GM21786 (cell line): Measurements from ENCODE around the gene SAMSN1.
"Not testable (repeated sequence)": the region's sequence is repeated elsewhere in the genome, so short reads cannot be mapped to it uniquely, and the experiment has no call there.

Experiments
- ATAC-seq: cut with Tn5 transposase; IDR thresholded peaks from one replicate; pipeline ENCODE4 v1.9.1; 2021; ENCODE audit not compliant: unreplicated experiment

SAMSN1 gene

DNA sequence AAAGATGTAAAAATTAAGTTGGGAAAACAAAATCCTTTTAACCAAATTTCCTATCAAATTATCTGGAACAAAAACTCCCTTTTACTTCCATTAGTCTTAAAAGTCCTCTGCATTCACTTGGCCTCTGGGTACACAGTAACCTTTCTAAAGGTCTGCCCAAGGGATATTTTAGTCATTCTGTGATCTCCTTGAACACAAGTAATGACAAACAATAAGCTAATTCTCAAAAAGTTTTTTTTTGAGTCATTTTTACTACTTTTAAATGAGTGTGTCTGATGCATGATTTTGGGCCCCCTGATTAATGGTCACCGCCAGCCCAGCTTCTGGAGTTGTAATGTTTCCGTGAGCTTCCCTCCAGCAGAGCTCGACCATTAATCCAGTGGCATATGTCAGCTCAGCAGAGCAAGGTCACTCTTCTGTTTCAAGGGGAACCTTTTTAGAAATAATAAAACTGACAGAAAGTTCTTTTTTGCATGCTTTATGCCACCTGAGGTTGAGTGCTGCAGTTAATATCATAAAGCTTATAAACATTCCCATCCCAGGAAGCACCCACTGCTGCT lies 14.3 kb downstream of the SAMSN1 start:
- ATAC-seq: no peak

DNA sequence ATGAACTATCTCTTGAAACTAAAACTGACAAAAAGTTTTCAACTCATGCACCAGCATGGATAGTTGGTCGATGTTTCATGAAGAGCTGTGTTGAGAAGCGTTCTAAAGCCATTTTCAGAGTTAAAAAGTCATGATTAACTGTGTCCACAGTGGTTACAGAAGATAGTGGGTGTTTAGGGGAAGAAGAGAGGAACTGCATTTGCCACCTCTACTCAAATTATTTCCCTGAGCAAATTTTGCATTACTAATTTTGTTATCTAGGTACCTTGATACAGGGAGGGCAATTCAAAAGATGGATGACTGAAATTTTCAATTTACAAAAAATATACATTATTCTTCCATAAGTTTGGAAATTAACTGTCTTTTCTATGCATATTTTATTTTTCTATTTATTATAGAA lies 15.5 kb downstream of the SAMSN1 start:
- ATAC-seq: no peak

DNA sequence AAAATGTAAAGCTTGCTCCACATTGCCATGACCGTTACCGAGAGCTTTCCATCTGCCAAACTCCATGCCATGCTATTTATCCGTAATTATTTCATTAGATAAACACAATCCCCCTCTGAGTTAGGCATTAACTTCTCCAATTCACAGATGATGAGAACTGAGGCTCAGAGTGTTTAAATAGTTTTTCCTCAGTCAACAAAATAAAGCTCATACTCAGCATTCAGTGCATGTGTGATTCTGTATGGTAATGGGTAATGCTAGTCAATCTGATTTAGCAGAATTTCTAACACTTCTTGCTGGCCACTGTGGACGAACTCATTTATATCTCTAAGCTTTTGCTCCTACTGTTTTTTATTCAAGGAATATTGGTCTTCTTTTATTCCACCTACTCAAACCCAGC lies 17.3 kb downstream of the SAMSN1 start:
- ATAC-seq: no peak

GRCh38 chr21:14527696-14528652 lies 18.1 kb downstream of the SAMSN1 start:
- no peak for ATAC-seq

- no peak for ATAC-seq
Observed at GRCh38 chr21:14526836-14527695, 19.0 kb downstream of the SAMSN1 start.

- ATAC-seq: no peak
Observed at GRCh38 chr21:14526199-14526598, 19.9 kb downstream of the SAMSN1 start.

- peak; percentile 80 for ATAC-seq
Observed at GRCh38 chr21:14523234-14523633, 22.9 kb downstream of the SAMSN1 start.

GRCh38 chr21:14522736-14523135 lies 23.4 kb downstream of the SAMSN1 start:
- ATAC-seq: no peak

DNA sequence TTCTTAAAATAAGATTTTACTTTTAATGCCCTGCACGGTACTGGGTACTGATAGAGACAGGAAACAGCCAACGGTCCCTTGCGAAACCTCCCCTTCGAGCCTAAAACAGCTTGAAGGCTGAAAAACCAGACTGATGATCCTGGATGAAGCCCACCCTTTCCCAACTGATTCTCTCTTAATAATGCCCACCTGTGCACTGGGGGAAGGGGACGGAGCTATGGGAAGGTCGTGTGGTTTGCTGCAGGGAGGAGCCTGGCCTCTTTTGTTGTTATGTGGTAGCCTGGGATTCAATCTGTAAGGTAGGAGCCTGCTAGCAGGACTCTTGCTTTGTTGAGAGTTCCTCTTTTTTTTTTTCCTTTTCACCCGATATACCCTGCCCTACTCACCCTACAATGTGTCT lies 25.6 kb downstream of the SAMSN1 start:
- ATAC-seq: peak; percentile 34

DNA sequence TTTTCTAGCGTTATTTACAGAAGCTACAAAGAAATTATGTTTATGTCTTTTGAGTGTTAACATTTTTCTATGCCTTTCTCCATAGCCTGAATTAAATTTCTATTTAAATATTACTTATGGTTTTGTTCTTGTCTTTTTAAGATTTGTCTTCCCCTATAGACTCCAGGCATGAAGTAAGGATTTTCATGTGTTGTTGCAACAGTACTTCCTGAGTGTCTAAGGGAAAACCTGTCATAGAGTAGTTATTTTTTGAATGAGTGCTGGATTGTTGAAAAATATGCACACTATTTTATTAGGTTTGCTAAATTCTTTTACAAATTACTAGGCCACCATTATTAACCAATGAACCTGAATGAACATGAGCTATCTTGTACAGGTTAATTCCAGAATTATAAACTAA lies 27.1 kb downstream of the SAMSN1 start:
- ATAC-seq: no peak

DNA sequence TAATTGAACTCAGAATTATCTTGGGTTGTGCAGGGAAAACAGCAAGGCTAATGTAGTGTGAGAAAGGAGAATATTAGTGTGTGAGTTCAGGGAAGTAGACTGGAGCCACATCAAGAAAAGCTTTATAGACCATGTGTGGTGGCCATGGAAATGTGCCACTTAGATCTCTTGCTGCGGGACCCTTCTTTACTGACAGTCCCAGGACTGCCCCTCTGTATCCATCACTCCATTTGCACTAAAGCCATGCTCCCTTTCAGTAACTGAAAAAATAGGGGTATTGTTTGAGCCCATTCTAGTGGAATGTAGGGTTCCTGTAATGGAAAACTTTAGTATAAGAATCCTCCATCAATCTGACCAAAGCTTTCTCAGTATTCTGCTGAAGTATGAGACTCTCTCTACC lies 32.3 kb downstream of the SAMSN1 start:
- ATAC-seq: no peak

DNA sequence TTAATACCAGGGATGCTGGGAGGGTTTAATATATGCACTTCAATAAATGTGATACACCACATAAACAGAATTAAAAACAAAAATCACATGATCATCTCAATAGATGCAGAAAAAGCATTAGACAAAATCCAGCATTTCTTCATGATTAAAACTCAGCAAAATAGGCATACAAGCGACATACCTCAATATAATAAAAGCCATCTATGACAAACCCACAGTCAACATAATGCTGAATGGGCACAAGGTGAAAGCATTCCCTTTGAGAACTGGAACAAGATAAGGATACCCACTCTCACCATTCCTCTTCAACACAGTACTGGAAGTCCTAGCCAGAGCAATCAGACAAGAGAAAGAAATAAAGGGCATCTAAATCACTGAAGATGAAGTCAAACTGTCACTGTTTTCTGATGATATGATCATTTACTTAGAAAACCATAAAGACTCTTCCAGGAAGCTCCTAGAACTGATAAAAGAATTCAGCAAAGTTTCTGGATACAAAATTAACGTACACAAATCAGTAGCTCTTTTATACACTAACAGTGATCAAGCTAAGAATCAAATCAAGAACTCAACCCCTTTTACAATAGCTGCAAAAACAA lies 39.2 kb downstream of the SAMSN1 start:
- not testable (repeated sequence) for ATAC-seq

DNA sequence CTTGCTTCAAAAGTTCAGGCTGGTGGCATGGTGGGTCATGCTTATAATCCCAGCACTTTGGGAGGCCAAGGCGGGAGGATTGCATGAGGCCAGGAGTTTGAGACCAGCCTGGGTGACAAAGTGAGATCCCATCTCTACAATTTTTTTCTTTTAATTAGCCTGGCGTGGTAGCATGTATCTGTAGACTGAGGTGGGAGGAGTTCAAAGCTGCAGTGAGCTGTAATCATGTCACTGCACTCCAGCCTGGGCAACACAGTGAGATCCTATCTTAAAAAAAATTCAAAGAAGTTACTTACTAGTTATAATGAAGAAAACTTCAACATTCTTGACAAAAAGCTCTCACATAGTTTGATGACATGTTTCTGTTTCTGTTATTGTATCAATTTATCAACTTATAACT lies 45.2 kb downstream of the SAMSN1 start:
- no peak for ATAC-seq

- no peak for ATAC-seq
Observed at GRCh38 chr21:14499316-14499715, 46.8 kb downstream of the SAMSN1 start.

- ATAC-seq: no peak
Observed at GRCh38 chr21:14497825-14498224, 48.3 kb downstream of the SAMSN1 start.

DNA sequence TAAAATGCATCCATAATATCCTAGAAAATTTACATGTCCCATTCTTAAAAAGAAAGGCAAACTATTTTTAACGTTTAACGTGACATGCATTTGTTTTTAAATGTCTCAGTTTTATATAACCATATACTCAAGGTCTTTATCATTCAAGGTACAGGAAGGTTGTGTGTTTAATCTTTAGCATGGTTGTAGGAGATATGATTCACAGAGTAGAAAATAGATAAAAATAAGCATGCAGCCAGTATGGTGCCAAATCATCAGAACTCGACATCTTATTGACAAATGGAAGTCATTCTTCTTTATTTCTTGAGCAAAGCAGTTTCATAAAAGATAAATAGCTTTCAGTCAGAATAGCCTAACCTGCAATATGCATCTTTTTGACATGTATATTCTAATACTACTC lies 51.0 kb downstream of the SAMSN1 start:
- no peak for ATAC-seq

- ATAC-seq: not testable (repeated sequence)
Observed at GRCh38 chr21:14494181-14494580, 51.9 kb downstream of the SAMSN1 start.

GRCh38 chr21:14493731-14494130 lies 52.4 kb downstream of the SAMSN1 start:
- no peak for ATAC-seq

- no peak for ATAC-seq
Observed at GRCh38 chr21:14492931-14493330, 53.2 kb downstream of the SAMSN1 start.

- ATAC-seq: no peak
Observed at GRCh38 chr21:14491269-14491681, 54.8 kb downstream of the SAMSN1 start.

DNA sequence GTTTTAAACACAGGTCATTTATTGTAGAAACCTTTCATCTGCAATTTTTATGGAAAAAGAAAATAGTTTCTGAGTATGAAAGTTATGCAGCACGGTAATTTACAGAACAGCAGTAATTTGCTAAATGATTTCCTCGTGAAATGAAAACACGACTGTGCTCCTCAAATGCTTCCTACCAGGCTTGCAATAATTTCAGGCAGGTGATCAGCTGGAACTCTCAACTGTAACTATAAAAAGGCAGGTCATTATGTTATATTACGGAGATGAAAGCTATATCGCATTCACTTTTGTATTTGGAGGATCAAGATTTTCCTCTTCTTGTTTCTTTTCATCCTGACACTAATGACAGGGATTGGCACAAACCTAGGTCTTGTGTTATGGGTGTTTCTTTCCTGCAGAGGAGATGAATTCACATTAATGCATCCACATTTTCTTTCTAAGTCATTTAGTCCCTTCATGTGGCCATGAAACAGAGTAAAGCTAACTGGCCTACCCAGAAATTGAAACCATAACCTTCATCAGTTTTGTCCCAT lies 57.4 kb downstream of the SAMSN1 start:
- no peak for ATAC-seq
